ENCODE results near the gene RALGAPA2.

Gene RALGAPA2

DNA sequence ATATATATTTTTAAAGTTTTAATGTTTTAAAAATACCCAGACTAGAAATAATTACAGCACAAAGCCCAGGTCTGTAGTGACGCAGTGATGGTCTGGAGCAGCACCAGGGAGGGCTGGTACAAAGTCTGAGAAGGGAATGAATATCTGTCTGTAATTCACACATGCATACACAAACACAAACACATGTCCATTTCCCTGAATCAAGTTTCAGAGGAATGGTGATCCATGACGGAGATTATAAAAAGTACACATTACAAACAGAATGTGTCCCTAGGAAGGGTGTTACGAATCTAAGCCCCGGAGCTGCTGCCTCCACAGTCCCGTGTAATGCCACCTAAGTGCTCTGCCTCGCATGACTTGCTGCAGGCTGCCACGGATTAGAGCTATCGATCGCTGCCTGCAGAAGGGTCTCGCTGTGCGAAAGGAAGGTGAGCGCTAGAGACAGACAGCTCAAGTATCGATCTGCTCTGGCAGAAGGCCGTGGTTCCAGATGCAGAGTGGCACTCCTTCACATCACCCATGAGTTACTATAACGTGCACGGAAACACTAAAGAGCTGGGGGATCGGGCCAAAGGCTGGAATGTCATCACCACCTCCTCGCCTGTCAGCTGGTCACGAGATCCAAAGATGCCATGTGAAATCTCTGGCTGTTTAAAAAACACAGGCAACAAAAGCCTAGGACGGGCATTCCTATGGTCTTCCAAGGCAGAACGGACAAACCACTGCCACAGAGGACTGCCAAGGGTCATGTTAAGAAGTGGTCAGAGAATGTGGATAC is 257.4 kb downstream of the RALGAPA2 start:
- no peak for DNase-seq

- DNase-seq, result no peak
These were observed 258.1 kb downstream of the RALGAPA2 start for GRCh38 chr20:20454367-20454766.

GRCh38 chr20:20452254-20452676 is 260.2 kb downstream of the RALGAPA2 start:
- DNase-seq, result peak; percentile 62

DNA sequence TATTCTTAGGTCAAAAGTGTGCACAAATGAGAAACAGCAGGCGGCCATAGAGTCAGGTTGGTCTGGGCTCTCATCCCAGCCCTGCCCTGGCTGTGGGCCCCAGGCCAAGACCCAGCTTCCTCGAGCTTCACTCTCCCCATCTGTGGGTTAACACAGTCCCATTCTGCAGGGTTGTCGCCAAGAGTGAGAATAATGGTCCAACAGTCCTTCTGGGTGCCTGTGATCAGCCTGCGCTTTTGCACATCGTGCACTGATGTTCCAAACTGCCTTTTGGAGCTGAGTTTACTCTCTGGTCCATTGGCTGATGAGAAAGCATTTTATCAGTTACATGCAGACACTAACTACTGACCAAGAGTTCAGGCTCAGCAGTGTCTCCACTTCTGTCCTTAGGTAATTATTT is 261.9 kb downstream of the RALGAPA2 start:
- no peak for DNase-seq

DNA sequence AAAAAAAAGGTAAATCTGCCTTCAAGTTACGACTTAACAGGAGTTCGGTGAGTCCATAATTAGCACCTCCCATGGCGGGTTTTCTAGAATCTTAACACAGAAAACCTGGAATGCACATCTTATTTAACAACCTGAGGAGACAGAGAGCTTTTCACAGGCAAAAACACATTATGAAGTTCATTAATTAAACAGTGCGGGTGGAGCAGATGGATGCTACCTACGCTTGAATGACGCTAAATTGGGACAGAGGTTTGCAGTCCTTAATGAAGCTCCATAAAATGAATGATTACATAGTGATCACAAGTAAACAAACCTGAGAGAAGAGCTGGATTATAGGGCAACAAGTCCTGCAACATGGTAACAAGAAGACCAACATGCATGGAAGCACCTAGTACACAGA is 263.6 kb downstream of the RALGAPA2 start:
- DNase-seq, result no peak

GRCh38 chr20:20447196-20447595 is 265.2 kb downstream of the RALGAPA2 start:
- DNase-seq, result no peak

GRCh38 chr20:20446425-20447015 is 265.9 kb downstream of the RALGAPA2 start:
- DNase-seq, result no peak

- DNase-seq, result no peak
These were observed 266.4 kb downstream of the RALGAPA2 start for GRCh38 chr20:20446001-20446400.

GRCh38 chr20:20443504-20443903 is 268.9 kb downstream of the RALGAPA2 start:
- DNase-seq, result no peak

DNA sequence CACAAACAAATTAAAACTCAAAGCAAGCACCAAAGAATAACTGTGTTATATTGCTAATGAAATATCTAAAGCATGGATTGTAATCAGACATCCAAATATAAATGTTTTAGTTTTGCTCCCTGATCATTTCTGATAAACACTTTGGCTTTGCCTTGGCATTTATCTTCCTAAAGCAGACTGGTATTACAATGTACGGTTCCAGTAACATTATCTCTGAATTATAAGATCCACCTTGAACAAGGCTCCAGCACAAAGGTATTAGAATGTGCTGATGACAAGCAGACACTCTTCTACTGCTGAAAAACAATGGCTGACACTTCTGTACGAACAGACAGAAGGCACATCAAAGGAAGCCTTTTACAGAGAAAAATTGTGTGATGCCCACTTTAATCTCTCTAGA is 270.0 kb downstream of the RALGAPA2 start:
- DNase-seq, result no peak

DNA sequence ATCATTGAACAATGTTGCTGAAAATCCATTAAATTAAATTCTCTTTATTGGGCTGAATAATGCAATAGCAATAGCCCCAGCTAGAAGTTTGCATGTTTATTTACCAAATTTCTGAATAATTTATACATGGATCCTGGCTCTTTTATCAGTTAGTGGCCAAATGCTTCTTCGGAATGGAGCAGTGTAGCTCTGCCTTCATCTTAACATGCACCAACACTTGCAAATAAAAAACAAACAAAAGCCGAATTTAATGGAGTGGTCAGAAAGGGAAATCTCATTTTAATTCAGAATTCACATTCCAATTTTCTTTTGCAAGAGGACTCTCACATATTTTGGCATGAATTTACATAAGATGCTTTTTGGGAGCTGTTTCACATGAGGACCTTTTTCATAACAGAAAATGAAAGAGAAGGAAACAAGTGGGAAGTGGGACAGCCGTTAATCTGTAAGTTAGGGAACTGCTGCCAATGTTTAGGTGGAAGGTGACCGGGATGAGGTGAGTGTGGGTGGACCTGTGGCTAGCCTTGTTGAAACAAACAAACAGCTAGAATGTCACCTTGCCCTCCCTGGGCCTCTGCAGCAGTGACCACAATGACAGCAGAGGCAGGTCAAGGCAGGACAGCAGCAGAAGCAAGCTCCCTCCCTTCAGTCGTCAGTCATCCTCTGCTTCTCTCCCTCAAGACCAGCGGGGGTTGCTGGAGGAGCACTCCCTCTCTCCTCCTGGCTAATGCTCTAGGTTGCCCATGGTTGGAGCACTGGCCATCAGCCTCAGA is 271.4 kb downstream of the RALGAPA2 start:
- no peak for DNase-seq

DNA sequence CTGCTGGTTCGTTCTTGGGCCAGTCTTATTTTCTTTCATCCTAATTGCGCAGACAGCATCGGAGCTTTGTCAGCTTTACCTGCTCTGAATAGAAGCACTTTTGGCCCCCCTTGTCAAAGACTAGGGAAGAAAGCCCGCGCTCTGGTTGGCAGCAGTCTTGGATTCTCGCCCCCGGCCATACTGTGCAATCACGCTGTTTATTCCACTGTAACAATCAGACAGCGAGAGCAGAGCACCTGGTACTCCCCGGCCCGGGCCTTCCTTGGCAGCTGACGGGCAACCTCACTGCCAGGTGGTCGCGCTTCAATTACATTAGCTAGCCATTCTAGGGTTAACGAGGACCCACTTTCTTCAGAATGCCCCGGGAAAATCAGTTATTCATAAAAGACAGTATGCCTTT is 272.0 kb downstream of the RALGAPA2 start:
- no peak for DNase-seq

DNA sequence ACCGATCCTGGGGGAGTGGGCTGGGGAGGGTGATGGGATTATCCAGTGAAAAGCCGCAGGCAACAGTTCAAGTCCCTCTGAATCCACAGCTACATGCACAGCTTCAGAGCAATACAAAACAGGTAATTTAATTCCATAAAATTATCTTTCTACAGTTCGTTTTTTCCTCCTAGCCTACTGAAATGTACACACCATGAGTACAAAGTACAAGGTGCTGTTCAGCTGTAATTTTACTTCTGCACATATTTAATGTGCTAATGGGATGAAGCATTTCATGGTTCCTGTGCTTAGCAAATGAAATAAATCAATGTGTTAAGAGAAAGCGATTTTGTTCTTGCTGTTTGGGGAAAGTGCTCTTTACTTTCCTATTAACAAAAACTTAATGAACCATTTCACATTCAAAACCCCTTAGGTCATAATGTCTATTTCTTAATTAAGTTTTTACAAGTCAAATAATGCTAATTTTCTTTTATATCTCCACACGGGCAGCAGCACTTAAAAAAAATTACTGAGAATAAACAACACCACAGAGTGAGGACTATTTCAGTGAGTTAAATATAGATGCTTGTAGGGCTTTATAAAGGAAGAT is 272.7 kb downstream of the RALGAPA2 start:
- no peak for DNase-seq

DNA sequence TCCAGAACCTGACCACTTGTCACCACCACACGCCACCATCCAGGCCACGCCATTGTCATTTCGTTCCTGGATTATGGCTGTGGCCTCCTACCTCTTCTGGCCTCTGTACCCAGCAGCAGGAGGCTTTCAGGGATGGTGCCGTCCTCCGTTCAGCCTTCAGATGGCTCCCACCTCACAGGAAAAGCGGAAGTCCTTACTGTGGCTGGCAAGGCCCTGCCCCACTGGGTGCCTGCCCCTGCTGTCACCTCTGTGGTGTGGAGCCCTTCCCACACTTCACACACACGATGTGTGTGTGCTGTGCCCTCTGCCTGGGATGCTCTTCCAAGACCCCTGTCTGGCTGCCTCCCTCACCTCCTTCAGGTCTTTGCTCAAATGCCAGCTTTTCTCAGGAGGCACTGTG is 275.1 kb downstream of the RALGAPA2 start:
- DNase-seq, result no peak

- no peak for DNase-seq
These were observed 275.8 kb downstream of the RALGAPA2 start for GRCh38 chr20:20436689-20437088.

DNA sequence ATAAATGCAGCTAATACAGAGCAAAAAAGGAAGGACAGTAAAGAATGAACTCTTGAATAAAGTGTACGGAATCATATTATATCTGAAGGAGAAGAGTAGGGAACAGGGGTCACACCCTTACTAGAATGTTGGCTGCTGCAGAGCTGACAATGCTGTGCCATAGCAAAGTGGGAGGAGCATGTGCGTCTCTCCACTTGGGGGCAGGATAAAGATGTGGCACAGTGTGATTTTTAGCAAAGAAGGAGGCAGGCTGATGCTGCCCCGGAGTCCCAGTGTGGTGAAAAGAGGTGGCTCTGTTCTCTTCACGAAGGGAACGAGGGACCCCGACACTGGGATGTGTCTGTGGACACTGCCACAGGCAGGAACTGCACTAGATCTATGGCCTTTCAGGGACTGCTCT is 277.0 kb downstream of the RALGAPA2 start:
- no peak for DNase-seq

GRCh38 chr20:20432618-20433286 is 279.7 kb downstream of the RALGAPA2 start:
- DNase-seq, result no peak

DNA sequence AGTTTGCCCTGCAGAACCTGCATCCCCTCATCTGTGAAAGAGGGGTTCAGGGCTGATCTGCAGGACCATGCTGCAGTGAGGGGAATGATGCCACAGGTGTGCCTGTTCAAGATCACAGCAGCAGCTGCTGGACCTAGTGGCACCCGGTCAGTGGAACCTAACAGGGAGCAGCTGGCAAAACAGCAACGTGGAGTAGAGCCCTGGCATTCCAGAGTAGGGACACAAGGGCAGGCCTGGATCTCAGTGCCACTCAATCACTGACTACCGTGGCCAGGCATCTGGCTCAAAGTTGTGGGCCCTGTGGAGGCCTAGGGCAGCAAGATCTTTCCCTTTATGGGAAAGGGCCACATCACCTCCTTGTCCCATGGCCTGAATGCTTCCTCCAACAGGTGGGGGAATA is 282.4 kb downstream of the RALGAPA2 start:
- DNase-seq, result no peak

DNA sequence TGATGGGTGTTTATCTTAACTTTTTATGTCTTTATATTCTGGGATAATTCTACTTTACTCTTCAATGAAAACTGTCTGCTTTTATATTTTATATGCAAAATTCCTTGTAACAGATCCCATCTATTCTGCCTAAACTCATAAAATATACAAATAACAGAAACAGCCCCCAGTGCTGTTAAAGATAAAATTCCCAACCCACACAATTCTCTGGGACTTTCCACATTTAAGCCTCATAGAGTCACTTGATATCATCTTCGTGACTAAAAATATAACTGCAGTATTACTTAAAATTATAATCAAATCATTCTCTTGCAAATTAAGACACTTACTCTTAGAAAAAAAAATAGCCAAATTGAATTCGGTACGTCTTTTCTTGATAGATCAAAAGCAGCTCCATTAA is 284.4 kb downstream of the RALGAPA2 start:
- DNase-seq, result no peak

- DNase-seq, result no peak
These were observed 285.1 kb downstream of the RALGAPA2 start for GRCh38 chr20:20427227-20427864.

- DNase-seq, result no peak
These were observed 285.9 kb downstream of the RALGAPA2 start for GRCh38 chr20:20426655-20426907.

DNA sequence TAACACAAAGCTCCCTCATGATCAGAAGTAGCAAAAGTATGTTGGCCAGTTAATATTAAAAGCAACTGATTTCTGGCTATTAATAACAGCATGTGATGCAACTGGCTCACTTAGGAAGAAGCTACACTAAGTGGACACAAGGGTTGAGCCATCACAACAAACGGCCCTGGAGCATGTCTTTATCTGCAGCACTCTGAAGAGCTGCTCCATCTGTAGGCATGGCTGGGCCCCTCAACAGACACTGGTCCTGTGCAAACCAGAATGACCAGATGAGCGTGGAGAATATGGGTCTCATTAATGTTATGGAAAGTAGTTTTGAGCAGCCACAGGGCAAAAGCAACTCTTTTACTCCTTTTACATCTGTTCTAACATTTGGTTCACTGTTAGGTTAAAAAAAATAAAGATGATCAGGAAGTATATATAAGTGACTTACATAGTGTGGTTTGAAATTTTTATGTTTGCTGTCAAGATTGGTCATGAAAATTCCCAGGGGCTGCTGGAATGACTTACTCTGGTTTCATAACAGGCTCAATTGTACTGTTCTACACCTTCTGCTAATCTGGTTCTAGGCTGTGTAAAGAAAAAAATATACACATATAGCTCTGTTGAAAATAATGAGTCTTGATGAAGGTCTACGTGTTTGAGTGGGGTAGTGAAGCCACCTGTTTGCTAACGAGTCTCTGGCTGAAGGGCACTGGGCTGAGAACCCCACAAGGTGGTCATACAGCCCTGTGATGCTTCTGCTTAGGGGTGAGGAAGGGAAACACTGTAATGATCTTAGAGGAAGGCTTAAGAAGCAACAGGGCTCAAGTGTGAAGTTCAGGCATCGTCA is 286.4 kb downstream of the RALGAPA2 start:
- no peak for DNase-seq

All from CD4-positive, alpha-beta T cell treated with Interleukin-17A for 1 hour (primary cell).